Endothelial cell of umbilical vein (primary cell): ENCODE data around the gene CLEC14A.

Experiments used
- EZH2 ChIP-seq: IDR thresholded peaks from 2 replicates; pipeline ENCODE4 v1.6.1; 2012; ENCODE audit warnings: borderline replicate concordance, low read depth, mild to moderate bottlenecking, moderate library complexity, low read length, inconsistent platforms; ENCODE audit not compliant: severe bottlenecking
- POLR2A ChIP-seq: IDR thresholded peaks from 2 replicates; pipeline ENCODE4 v1.6.1; 2012; ENCODE audit warnings: low read depth, mild to moderate bottlenecking, control low read depth, low read length
- POLR2AphosphoS5 ChIP-seq: IDR thresholded peaks from 2 replicates; pipeline ENCODE4 v1.6.1; 2012; ENCODE audit warnings: low read depth, mild to moderate bottlenecking, control low read depth, low read length, moderate library complexity; ENCODE audit not compliant: insufficient read depth
- TF ChIP-seq, protein P1 (sequence below), 2 donors: IDR thresholded peaks; 1 replicate in 1 of 2; 2 replicates in 1 of 2; pipeline ENCODE4 v1.5.1; 2011; ENCODE audit warnings: low read length in 2 of 2, mild to moderate bottlenecking in 2 of 2, moderate library complexity in 2 of 2, control low read depth in 1 of 2, inconsistent platforms in 1 of 2, low read depth in 1 of 2; ENCODE audit not compliant: insufficient read depth in 1 of 2; ENCODE audit errors: extremely low read depth in 1 of 2
- TF ChIP-seq, protein P2 (sequence below): IDR thresholded peaks from 2 replicates; pipeline ENCODE4 v1.6.1; 2011; ENCODE audit not compliant: insufficient read depth, insufficient read length

DNA sequence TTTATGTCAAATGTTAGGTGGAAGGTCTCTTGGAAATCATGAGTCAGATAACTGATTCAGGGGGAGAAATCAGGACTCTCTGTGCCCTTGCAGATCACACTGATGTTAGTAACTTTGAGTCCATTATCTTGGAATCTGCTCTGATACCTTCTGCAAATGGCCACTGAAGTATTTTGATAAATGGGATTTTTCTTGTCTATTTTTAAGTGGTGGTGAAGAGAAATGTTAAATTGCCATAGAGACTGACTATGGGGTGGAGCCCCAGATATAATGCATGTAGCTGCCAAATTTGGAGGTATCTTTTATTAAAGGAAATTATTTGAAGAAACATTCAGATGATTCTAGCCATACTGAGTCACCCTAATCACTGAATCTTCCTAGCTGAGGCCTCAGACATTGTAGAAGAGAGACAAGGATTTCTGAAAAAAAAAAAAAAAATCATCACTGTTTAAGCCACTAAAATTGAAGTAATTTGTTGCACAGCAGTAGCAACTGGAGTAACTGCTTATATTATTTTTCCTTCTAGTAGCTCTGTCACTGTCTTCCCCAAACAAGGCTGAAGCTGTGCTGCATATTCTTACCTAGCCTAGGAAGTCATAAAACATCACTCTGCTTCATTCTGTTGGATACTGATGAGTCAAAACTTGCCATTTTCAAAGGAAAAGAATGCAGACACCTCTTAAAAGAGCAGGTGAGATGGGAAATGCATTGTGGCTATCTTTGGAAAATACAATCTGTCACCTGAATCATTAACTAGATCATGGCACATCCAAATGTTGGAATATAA is 36.0 kb upstream of the CLEC14A start:
- TF ChIP-seq, protein P1, sequence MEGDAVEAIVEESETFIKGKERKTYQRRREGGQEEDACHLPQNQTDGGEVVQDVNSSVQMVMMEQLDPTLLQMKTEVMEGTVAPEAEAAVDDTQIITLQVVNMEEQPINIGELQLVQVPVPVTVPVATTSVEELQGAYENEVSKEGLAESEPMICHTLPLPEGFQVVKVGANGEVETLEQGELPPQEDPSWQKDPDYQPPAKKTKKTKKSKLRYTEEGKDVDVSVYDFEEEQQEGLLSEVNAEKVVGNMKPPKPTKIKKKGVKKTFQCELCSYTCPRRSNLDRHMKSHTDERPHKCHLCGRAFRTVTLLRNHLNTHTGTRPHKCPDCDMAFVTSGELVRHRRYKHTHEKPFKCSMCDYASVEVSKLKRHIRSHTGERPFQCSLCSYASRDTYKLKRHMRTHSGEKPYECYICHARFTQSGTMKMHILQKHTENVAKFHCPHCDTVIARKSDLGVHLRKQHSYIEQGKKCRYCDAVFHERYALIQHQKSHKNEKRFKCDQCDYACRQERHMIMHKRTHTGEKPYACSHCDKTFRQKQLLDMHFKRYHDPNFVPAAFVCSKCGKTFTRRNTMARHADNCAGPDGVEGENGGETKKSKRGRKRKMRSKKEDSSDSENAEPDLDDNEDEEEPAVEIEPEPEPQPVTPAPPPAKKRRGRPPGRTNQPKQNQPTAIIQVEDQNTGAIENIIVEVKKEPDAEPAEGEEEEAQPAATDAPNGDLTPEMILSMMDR (IDR thresholded peaks at IDR 0.05; ENCODE audit: extremely low read depth in 1 of 2, insufficient read depth in 1 of 2, low read depth in 1 of 2, low read length in 2 of 2): no peak
- TF ChIP-seq POLR2A (no peak), POLR2AphosphoS5 (no peak), EZH2 (no peak)
- TF ChIP-seq, protein P2, sequence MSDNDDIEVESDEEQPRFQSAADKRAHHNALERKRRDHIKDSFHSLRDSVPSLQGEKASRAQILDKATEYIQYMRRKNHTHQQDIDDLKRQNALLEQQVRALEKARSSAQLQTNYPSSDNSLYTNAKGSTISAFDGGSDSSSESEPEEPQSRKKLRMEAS: no peak
